C4-2B (cell line): Measurements from ENCODE around the gene THRAP3.

Experiments used
- CTCF ChIP-seq: fragments of 450-650 bp; conservative IDR thresholded peaks from 2 replicates; pipeline ENCODE4 v1.5.1; 2017; ENCODE audit warnings: mild to moderate bottlenecking
- ZFX ChIP-seq: fragments of 450-650 bp; IDR thresholded peaks from 2 replicates; pipeline ENCODE4 v1.6.1; 2017

- no peak for TF ChIP-seq CTCF
- no peak for TF ChIP-seq ZFX
Measured at GRCh38 chr1:36174713-36175112, 49.5 kb upstream of the THRAP3 start.
